ENCODE measurements around the gene BOK.
"Not testable (repeated sequence)": the region's sequence is repeated elsewhere in the genome, so short reads cannot be mapped to it uniquely, and the experiment has no call there.

BOK gene

DNA sequence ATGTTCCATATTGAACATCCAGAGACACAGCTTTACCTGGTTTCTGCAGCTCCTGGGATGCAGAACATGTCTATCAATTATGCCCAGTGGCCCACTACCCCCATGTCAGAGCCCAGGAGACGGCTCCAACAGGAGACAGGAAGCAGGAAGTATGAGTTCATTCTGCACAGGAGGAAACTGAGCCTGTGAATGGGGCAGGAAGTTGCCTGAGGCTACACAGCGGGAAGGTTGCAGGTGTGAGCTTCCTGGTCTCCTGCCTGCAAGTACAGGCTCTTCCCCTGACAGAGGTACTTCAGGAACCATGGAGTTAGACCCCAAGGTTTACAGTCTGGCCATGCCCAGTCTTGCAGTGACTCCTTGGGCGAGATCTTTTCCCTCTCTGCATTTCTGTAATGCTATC lies 2.8 kb upstream of the BOK start:
- DNase-seq (ENCODE audit: low spot score): no peak

DNA sequence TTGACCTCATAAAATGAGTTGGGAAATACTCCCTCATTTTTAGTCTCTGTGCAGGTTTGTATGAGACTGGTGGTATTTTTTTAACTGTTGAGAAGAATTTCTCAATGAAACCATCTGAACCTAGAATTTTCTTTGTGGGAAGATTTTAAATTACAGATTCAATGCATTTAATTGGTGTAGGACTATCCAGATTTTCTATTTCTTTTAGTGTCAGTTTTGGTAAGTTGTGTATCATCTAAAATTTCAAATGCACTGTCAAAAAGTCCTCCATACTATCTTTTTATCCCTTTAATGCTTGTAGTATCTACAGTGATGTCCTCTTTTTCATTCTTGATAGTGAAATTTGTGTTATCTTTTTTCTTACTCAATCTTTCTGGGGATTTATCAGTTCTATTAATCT lies 1.8 kb upstream of the BOK start:
- DNase-seq (ENCODE audit: low spot score): no peak

DNA sequence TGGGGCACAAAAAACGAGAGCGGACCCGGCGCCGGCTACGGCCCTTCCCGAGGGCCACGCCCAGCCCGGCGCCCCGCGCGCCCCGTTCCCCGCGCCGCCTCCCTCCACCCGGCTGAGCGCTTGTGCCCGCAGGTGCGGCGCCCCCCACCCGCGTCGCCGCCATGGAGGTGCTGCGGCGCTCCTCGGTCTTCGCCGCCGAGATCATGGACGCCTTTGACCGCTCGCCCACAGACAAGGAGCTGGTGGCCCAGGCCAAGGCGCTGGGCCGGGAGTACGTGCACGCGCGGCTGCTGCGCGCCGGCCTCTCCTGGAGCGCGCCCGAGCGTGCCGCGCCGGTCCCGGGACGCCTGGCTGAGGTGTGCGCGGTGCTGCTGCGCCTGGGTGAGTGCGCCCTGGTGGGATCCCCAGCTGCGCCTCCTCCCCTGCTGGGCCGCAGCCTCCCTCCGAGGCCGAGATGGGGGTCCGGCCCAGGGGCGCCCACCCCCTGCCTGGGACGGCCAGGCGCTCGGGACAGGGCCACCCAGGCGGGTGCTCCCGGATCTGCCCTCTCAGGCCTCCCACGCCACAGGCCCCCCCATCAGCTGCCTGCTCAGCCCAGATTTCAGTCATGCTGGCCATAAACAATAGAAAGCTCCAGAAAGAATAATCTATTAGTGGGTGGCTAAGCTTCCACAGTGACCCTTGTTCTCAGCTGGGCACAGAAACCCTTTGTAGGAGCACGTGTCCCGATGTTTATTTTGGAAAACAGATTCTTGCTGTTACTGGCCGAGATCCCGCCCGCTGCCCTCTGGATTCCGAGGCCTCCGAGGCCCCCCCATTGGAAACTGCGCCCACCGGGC lies 997 bp downstream of the BOK start:
- DNase-seq (ENCODE audit: low spot score): peak; percentile 76

DNA sequence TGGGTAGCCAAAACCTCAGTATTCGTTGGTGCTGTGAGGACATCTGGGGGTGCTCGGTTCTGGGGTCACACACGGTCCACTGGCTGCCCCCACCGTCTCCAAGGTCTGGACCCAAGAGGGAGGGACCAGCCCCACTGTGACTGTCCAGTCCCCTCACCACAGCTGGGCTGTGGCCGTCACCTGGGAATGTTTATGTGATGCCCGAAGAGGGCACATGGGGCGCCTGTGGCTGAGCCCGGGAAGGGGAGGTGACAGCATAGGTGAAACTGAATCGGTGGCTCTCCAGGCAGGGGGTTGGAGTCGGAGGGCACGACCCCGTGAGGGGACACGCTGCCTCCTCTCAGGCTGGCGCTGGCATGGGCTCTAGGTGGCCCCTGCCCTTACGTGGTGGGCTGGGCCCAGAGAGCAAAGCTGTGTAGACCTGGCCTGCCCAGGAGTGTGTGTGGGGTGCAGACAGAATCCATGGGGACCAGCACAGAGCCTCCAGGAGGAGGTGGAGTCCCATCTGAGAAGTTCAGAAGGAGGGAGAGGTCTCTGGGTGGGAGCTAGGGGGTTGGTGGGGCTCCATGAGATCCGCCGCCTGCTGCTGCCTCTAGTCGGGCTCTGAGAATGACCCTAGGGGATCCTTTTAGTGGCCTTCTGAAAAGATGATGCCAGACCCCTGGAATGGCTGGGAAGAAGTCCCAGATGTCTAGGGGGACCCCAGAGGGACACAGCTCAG lies 1.8 kb downstream of the BOK start:
- DNase-seq (ENCODE audit: low spot score): no peak

DNA sequence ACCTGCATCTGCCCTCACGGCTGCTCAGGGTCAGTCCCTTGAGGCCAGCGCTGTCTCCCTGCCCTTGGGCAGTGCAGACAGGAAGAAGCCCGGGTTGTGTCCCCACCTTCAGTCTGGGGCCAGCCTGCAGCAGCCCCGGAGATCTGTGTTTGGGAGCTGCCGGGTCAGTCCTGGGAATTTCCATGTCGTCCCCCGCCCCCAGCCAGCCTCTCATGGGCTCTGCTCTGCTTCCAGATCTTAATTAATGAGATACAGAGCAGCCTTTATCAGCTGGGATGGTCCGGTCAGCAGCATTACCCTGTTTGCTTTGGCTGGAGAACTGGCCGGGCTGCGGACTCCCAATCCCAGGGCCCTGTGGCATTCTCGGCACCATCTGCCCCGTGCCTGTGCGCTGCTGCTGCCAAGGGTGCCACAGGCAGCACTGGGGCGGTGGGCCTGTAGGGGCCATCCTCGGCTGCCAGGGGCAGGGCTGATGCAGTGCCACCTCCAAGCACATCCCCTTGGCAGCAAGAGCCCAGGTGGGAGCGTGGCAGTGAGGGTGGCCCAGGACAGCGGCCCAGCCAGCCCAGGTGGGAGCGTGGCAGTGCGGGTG lies 2.4 kb downstream of the BOK start:
- peak; percentile 55 for DNase-seq (ENCODE audit: low spot score)

DNA sequence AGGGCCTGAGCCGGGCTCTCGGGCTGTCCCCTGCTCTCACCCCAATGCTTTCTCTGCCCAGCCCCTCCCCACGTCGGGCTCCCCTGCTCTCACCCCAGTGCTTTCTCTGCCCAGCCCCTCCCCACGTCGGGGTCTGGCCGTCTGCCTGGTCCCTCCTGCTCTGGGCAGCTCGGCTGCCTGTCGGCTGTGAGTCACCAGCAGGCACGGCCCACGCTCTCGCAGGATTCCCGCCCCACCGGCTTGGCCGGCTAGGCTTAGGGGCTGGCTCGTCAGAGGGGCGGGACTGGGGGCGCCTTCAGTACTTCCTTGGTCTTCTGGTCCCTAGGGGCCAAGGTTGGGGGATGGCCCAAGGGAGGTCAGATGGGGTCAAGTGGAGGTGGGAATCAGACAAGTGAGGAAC lies 3.3 kb downstream of the BOK start:
- DNase-seq (ENCODE audit: low spot score): peak; percentile 90

DNA sequence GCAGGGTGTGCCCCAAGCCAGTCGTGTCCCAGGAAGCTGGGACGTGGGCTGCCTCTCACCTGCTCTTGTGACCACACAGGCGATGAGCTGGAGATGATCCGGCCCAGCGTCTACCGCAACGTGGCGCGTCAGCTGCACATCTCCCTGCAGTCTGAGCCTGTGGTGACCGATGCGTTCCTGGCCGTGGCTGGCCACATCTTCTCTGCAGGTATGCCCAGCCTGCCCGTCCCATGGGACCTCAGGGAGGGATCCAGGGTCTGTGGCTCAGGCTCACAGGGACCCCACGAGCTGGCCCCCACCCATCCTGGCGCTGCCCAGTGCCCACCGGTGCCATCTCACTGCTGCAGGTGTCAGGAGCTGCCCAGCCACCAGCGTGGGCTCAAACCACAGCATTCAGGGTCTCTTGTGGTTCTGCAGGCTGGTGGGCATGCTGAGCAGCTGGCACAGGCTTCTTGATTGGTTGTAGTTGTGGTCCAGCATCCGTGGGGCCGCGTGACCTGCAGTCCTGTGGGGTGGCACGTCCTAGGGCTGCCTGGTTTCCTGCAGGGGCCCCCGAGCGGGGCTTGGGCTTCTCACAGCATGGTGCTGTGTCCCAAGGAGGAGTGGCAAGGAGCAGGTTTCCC lies 3.8 kb downstream of the BOK start:
- no peak for DNase-seq (ENCODE audit: low spot score)

DNA sequence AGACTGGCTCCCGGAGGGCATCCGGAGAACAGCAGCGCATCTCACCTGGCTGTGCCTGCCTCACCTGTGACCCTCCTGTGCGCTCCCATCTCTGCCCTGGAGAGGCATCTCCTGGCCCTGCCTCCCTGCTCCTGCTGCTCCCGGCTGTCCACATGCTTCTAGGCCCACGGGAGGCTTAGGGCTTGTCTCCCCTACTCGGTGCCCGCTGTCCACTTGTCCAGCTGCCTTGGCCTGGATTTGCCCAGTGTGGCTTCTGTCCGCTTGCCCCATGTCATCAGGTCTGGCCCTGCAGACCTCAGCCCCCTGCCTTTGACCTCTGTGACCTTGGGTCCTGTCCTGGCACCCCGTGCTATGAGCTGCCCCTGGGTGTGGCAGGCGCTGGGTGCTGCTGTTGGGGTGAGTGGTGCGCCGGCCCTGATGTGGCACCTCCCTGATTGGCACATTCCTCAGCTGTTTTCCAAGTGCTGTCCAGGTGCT lies 4.5 kb downstream of the BOK start:
- no peak for DNase-seq (ENCODE audit: low spot score)

DNA sequence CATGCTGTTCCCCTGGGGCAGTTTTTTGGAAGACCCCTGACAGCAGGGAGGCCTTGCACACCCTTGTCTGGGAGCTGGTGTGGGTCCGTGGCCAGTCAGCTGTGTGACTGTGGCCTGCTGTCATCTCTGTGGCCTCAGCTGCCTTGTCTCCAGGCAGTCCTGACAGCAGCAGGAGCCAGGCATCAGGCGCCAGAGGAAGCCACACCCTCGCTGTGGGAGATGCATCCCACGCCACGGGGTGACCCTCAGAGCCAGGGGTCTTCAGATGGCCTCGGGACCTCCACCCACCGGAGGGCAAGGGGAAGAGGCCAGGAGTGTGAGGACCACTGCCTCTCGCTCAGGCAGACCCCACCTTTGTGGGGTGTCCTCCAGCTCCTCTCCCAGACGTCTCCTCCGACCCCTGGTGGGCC lies 5.0 kb downstream of the BOK start:
- no peak for DNase-seq (ENCODE audit: low spot score)

DNA sequence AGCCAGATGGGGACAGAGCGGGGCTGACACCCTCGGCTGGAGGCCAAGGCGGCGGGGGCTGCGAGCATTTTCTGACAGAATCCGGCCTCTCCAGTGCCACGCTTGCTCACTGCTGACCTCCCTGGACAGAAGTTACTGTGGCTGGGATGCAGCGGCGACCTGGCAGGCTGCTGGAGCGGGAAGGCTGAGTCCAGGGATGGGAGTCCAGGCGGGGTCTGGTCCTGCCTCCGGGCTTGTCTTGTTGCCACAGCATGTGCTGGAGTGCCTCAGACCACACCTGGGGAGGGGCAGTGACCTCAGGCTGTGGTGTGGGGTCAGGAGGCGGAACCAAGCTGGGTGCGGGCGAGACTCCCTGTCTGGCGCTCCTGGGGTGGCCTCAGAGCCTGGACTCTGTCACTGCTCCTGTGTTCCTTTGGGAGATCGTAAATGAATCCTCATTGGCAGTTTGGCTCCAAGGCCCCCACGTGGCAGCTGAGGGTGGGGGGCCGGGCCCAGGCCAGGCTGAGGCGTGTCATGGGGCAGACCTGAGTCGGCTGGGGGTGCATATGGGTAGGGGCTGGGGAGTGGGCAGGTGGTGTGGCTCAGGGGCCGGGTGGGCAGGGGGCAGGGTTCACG lies 5.5 kb downstream of the BOK start:
- DNase-seq (ENCODE audit: low spot score): no peak

DNA sequence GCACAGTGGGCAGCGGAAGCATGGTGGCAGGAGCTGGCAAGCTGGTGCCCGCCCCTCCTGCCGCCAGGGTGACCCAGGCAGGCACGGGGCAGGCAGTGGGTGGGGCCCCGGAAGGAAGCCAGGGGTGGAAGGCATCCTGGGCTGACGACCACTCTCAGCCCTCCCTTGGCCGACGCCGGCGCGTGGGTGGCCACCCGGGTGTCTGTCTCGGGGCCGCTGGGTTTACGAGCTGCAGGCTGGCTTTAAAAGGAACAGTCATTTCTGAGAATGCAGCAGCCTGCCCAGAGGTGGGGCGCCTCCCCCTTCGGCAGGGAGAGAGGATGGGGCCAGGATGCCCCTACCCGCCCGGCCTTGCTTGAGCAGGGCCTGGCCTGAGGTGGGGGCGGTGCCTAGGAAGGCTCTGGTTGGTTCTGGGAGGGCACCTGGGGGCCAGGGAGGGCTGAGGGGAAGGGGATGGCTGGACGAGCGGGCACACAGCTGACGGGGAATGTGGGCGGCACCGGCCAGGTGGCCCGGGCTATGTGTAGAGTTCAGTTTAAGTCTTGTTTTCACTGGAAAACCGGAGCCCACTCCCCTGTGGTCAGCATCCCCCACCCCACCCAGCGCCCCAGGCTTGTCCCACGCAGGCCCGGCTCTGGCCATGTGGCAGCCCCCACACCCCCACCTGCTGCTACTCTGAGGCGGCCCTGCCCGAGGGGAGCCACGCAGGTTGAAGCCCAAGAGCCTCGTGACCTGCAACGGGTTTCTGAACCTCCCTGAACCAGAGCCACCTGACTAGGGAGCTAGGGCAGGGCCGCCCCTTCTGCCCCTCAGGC lies 6.3 kb downstream of the BOK start:
- no peak for DNase-seq (ENCODE audit: low spot score)

DNA sequence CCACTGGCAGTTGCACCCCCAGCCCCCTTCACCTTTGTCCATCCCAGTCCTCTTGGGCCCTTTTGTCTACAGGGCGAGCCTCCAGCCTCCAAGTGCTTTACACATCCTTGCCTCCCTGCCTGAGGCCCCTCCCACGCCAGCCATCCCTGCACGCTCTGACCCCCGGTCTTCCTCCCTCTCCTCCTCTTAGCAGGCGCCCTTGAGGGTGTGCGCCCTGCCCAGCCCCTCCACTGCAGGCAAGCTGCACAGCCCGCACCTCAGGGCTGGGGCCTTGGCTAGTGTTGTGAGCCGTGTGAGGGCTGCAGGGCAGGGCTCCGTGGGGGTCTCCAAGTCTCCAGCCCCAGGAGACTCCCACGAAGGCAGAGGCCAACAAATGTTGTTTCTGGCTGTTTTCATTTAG lies 6.9 kb downstream of the BOK start:
- DNase-seq (ENCODE audit: low spot score): no peak

DNA sequence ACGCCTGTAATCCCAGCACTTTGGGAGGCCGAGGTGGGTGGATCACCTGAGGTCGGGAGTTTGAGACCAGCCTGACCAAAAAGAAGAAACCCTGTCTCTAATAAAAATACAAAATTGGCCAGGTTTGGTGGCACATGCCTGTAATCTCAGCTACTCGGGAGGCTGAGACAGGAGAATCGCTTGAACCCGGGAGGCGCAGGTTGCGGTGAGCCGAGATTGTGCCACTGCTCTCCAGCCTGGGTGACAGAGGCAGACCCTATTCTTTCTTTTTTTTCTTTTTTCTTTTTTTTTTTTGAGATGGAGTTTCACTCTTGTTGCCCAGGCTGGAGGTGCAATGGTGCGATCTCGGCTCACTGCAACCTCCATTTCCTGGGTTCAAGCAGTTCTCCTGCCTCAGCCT lies 7.5 kb downstream of the BOK start:
- not testable (repeated sequence) for DNase-seq (ENCODE audit: low spot score)

DNA sequence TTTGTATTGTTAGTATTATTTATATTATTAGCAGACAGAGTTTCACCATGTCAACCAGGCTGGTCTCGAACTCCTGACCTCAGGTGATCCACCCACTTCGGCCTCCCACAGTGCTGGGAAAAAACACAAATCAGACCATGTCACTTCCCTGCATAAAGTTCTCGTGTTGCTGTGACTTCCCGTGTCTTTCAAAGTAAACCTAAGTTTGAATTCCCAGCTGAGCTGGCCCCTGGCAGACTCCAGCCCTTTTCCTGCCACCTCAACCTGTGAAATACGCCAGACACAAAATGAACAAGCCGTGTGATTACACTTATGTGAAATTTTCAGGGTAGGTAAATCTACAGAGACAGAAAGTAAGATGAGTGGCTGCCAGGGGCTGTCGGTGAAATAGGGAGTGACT lies 7.9 kb downstream of the BOK start:
- DNase-seq (ENCODE audit: low spot score): no peak

DNA sequence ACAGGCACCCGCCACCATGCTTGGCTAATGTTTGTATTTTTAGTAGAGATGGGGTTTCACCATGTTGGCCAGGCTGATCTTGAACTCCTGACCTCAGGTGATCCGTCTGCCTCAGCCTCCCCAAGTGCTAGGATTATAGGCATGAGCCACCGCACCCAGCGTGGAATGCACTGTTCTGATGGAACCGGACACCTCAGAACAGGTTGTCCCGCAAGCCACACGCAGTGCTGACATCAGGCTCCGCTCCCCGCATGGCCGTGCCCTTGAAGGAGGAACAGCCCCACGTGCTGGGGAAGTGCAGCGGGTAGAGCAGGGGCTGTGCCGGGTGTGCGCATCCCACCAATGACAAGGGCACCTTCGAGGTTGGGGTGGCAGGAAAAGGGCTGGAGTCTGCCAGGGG lies 8.7 kb downstream of the BOK start:
- DNase-seq (ENCODE audit: low spot score): not testable (repeated sequence)

DNA sequence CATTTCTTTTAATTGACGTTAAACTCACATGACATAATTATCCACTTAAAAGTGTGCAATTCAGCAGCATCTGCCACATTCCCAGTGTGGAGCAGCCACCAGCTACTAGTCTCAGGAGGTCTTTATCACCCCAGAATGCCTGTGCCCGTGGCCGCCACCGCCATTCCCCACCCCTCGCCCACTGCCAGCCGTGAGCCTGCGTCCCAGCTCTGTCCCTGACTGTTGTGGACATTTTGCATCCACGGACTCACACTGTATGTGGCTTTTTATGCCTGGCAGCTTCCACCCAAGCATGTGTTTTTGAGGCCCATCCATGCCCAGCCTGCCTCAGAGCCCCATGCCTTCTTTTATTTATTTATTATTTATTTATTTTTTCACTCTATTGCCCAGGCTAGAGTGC lies 9.2 kb downstream of the BOK start:
- no peak for DNase-seq (ENCODE audit: low spot score)

DNA sequence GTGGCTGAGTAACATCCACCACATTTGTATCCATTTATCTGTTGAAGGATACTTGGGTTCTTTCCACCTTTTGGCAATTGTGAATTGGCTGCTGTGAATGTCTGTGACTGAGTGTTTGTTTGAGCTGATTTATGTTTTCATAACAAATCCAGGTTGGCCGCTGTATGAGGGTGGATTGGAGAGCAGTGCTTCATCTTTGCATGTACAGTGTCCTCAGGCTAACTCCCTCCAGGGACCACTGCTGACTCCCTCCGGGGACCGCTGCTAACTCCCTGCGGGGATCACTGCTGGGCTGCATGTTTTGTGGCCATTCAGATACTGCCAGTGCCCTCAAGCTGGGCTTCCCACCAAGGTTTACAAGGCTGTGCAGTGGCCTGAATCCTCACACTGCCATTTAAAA lies 10.2 kb downstream of the BOK start:
- DNase-seq (ENCODE audit: low spot score): no peak

DNA sequence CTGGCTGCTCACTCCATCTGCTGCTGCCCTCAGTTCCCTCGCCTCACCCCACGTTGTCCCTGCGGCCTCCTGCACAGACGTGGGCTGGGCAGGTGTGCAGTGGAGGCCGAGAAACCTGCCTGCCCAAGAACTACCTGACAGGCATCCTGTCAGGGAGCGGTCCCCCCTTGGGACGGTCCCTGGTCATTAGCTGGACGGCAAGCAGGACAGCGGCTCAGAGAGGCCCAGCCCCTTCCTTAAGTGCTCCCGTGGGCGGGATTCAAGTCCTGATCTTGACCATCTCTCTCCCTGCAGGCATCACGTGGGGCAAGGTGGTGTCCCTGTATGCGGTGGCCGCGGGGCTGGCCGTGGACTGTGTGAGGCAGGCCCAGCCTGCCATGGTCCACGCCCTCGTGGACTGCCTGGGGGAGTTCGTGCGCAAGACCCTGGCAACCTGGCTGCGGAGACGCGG lies 11.3 kb downstream of the BOK start:
- DNase-seq (ENCODE audit: low spot score): no peak

DNA sequence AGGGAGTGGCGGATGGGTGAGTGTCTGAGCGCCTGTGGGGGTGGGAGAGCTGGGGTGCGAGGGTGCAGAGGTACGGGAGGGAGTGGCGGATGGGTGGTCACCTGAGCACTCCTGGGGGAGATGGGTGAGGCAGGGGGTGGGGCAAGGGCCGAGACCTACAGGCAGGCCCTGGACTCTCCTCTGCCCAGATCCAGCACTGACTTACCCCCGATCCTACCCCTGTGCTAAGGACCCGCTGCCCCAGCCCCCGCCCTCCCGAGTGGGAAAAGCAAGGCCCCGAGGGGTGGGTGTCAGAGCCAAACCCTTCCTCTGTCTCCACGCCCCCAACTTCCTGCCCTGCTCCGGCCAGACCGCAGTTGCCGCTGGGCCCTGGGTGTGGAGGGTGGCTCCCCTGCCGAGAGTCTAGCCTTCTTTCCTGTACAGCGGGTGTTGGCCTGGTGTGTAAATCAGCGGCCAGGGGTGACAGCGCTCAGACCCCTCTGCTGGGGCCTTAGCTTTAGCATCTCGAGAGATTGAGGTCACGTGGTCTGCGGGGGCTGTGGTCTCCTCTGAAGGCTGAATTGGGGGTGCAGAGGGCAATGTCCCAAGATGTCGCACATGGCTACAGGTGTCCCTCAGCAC lies 12.5 kb downstream of the BOK start:
- no peak for DNase-seq (ENCODE audit: low spot score)

DNA sequence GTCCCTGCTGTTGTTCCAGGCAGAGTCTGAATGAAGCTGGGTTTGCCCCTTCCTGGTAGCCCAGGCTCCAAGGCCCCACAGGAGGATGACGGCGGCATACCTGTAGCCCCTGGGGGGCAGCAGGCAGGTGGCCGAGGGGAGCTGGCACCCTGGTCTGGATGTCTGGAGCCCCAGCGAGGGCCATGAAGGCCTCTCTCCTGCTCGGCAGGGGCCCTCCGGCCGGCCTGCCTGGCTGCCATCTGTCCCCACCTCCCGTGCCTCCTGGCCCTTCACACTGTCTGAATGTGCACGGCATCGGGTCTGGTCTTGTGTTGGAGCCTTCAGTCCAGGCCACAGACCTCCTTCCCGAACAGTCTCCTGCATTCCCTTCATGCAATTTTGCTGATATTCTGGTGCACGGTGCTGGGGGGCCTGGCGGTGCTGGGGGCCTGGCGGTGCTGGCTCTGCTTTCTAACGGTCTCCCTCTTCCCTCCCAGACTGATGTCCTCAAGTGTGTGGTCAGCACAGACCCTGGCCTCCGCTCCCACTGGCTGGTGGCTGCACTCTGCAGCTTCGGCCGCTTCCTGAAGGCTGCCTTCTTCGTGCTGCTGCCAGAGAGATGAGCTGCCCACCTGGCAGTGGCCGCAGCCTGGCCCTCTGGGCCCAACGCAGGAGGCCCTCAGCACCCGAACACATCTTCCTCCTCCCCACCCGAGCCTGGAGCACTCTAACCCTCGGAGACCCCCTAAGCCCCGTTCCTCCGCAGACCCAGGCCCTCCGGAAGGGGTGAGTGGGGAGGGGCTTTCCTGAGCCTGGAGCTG lies 13.5 kb downstream of the BOK start:
- DNase-seq (ENCODE audit: low spot score): no peak

Measured in AG08396 (cell line).